PC-3 (cell line): ENCODE measurements around the gene CEBPB. TPM values are rescaled to one million over a fixed set of nuclear protein-coding genes. Genes with fewer than 3 reads are reported as not detected.

Source experiments
- ATAC-seq: fragments of 200-7000 bp; cut with Tn5 transposase; 2 replicates; pipeline ENCODE4 v1.9.1; 2020; ENCODE audit warnings: mild to moderate bottlenecking, moderate library complexity
- BruUV-seq: library from RNA; stranded (reverse); fragments of 400-500 nt; replicated peaks from 2 replicates; lab custom pipeline; 2021; lab: Mats Ljungman, UMichigan
- CTCF ChIA-PET: fragments of 300-600 bp; sonication (Branson Sonifier 250); formaldehyde crosslinking; loops from one replicate; lab custom pipeline; 2022; ENCODE audit warnings: antibody characterized with exemption; lab: Charles Lee
- POLR2A ChIA-PET: fragments of 300-600 bp; sonication (Branson Sonifier 250); formaldehyde crosslinking; loops from one replicate; lab custom pipeline; 2022; ENCODE audit warnings: antibody characterized with exemption; ENCODE audit not compliant: unreplicated experiment; lab: Charles Lee
- DNase-seq: peaks from one replicate; pipeline ENCODE4 v3.0.0-alpha.2; 2015
- H2AFZ ChIP-seq: fragments of 300-600 bp; sonication (generic); 2 replicates; pipeline ENCODE4 v1.6.0; 2016; ENCODE audit warnings: antibody characterized with exemption, low read length
- H3F3A ChIP-seq: fragments of 300-600 bp; sonication (generic); one replicate; pipeline ENCODE4 v1.6.0; 2017; ENCODE audit warnings: antibody characterized with exemption, low read length, control low read depth, mild to moderate bottlenecking; ENCODE audit not compliant: unreplicated experiment
- H3K27ac ChIP-seq: fragments of 300-600 bp; sonication (generic); 2 replicates; pipeline ENCODE4 v1.5.1; 2016; ENCODE audit warnings: mild to moderate bottlenecking, low read length
- H3K27me3 ChIP-seq: fragments of 300-600 bp; sonication (generic); 2 replicates; pipeline ENCODE4 v1.6.1; 2016; ENCODE audit warnings: low read length, mixed read lengths
- H3K36me3 ChIP-seq: fragments of 300-600 bp; sonication (generic); 2 replicates; pipeline ENCODE4 v1.6.1; 2016; ENCODE audit warnings: low read depth, mixed run types, low read length, mixed read lengths
- H3K4me1 ChIP-seq: fragments of 300-600 bp; sonication (generic); 2 replicates; pipeline ENCODE4 v1.5.1; 2016; ENCODE audit warnings: low read length; ENCODE audit not compliant: insufficient read depth
- H3K4me2 ChIP-seq: fragments of 300-600 bp; sonication (generic); 2 replicates; pipeline ENCODE4 v1.6.0; 2016; ENCODE audit warnings: low read length
- H3K4me3 ChIP-seq: fragments of 300-600 bp; sonication (generic); 2 replicates; pipeline ENCODE4 v1.5.1; 2016; ENCODE audit warnings: mild to moderate bottlenecking, low read length, mixed read lengths
- H3K79me2 ChIP-seq: fragments of 300-600 bp; sonication (generic); 2 replicates; pipeline ENCODE4 v1.6.1; 2017; ENCODE audit warnings: low read length, mixed read lengths
- H3K9ac ChIP-seq: fragments of 300-600 bp; sonication (generic); 2 replicates; pipeline ENCODE4 v1.6.0; 2016; ENCODE audit warnings: mild to moderate bottlenecking, low read length
- H3K9me2 ChIP-seq: fragments of 300-600 bp; sonication (generic); replicated peaks from 2 replicates; pipeline ENCODE4 v1.6.1; 2016; ENCODE audit warnings: mixed run types, low read length, mixed read lengths
- H3K9me3 ChIP-seq: fragments of 300-600 bp; sonication (generic); 2 replicates; pipeline ENCODE4 v1.6.1; 2016; ENCODE audit warnings: low read length, mixed read lengths
- H4K20me1 ChIP-seq: fragments of 300-600 bp; sonication (generic); 2 replicates; pipeline ENCODE4 v1.6.1; 2016; ENCODE audit warnings: low read length, mixed read lengths
- EZH2 ChIP-seq: fragments of 300-600 bp; sonication (generic); IDR thresholded peaks from one replicate; pipeline ENCODE4 v1.6.1; 2017; ENCODE audit warnings: antibody characterized with exemption, mild to moderate bottlenecking, low read length; ENCODE audit not compliant: unreplicated experiment
- EZH2phosphoT487 ChIP-seq: fragments of 300-600 bp; sonication (generic); IDR thresholded peaks from 2 replicates; pipeline ENCODE4 v1.6.1; 2018; ENCODE audit warnings: mild to moderate bottlenecking, antibody characterized with exemption, low read length, borderline replicate concordance
- intact Hi-C: fragments of 100-400 bp; cut with micrococcal nuclease; formaldehyde crosslinking; loops from 2 replicates; pipeline ENCODE4 v1.9.0; 2023
- total RNA-seq: library from RNA; depleted of rRNA; stranded (reverse); fragments of >200 nt; gene quantifications from 2 replicates; pipeline ENCODE4 v1.2.3, GENCODE V29; 2014
- TF ChIP-seq, protein P1 (sequence below): fragments of 300-600 bp; sonication (generic); conservative IDR thresholded peaks from 2 replicates; pipeline ENCODE4 v1.5.1; 2017; ENCODE audit warnings: antibody characterized with exemption, low read depth, mild to moderate bottlenecking, low read length

Gene CEBPB
- total RNA-seq, 1 experiment from 2014 or later = 103 TPM

DNA sequence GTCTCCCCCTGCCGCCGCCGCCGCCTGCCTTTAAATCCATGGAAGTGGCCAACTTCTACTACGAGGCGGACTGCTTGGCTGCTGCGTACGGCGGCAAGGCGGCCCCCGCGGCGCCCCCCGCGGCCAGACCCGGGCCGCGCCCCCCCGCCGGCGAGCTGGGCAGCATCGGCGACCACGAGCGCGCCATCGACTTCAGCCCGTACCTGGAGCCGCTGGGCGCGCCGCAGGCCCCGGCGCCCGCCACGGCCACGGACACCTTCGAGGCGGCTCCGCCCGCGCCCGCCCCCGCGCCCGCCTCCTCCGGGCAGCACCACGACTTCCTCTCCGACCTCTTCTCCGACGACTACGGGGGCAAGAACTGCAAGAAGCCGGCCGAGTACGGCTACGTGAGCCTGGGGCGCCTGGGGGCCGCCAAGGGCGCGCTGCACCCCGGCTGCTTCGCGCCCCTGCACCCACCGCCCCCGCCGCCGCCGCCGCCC lies 474 bp downstream of the CEBPB start:
- TF ChIP-seq, protein P1, sequence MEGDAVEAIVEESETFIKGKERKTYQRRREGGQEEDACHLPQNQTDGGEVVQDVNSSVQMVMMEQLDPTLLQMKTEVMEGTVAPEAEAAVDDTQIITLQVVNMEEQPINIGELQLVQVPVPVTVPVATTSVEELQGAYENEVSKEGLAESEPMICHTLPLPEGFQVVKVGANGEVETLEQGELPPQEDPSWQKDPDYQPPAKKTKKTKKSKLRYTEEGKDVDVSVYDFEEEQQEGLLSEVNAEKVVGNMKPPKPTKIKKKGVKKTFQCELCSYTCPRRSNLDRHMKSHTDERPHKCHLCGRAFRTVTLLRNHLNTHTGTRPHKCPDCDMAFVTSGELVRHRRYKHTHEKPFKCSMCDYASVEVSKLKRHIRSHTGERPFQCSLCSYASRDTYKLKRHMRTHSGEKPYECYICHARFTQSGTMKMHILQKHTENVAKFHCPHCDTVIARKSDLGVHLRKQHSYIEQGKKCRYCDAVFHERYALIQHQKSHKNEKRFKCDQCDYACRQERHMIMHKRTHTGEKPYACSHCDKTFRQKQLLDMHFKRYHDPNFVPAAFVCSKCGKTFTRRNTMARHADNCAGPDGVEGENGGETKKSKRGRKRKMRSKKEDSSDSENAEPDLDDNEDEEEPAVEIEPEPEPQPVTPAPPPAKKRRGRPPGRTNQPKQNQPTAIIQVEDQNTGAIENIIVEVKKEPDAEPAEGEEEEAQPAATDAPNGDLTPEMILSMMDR = no peak
- TF ChIP-seq EZH2phosphoT487 = no peak
- TF ChIP-seq EZH2 = no peak
- Histone ChIP-seq H3K9ac (peak overlapping the region; percentile 94), H3K79me2 (peaks cover 47% of the 10 kb centered on the region), H3K4me3 (peak overlapping the region; percentile 96), H3K27me3 (no peaks in the 10 kb centered on the region), H3K36me3 (peaks cover 12% of the 10 kb centered on the region; the same call in 1 of the 2 replicates), H3K9me2 (no peaks in the 10 kb centered on the region), H3K4me2 (peak overlapping the region; percentile 79), H3K9me3 (no peaks in the 10 kb centered on the region), H3K4me1 (peaks cover 28% of the 10 kb centered on the region), H2AFZ (no peak overlapping the region), H3K27ac (peak overlapping the region; percentile 75), H3F3A (peaks cover 5% of the 10 kb centered on the region), H4K20me1 (peaks cover 28% of the 10 kb centered on the region)
- ATAC-seq = peak; percentile 38
- peak; percentile 59 for DNase-seq
- intact Hi-C loops = loop anchor here (5.0 kb wide), 1 partner anchor 116 kb away; no protein-coding TSS in a partner anchor
- BruUV-seq = no TSS peak
- CTCF ChIA-PET = interaction anchor here (0.6 to 0.7 kb wide), 3 partner anchors 20 to 473 kb away, joined by 3 to 5 read pairs (median 4); no protein-coding TSS in a partner anchor
- POLR2A ChIA-PET = interaction anchor here (0.5 to 0.7 kb wide), 6 partner anchors 25 to 549 kb away, joined by 3 to 10 read pairs (median 6); no protein-coding TSS in a partner anchor

- Histone ChIP-seq H2AFZ (peak overlapping the region; percentile 43; the same call in 1 of the 2 replicates), H3K79me2 (peaks cover 47% of the 10 kb centered on the region), H3K4me3 (peak overlapping the region; percentile 96), H4K20me1 (peaks cover 28% of the 10 kb centered on the region), H3K4me1 (peaks cover 28% of the 10 kb centered on the region), H3K27me3 (no peaks in the 10 kb centered on the region), H3K9me3 (no peaks in the 10 kb centered on the region), H3F3A (peaks cover 5% of the 10 kb centered on the region), H3K4me2 (peak overlapping the region; percentile 95), H3K27ac (peak overlapping the region; percentile 75), H3K36me3 (peaks cover 12% of the 10 kb centered on the region; the same call in 1 of the 2 replicates), H3K9me2 (no peaks in the 10 kb centered on the region), H3K9ac (peak overlapping the region; percentile 94)
- DNase-seq (peak; percentile 58), ATAC-seq (peak; percentile 7)
- intact Hi-C loops = loop anchor here (5.0 kb wide), 1 partner anchor 116 kb away; no protein-coding TSS in a partner anchor
- TF ChIP-seq EZH2 (no peak), EZH2phosphoT487 (no peak)
- TF ChIP-seq, protein P1 = peak; percentile 31; the same call in 1 of the 2 replicates
- no TSS peak for BruUV-seq
- CTCF ChIA-PET = interaction anchor here (0.6 to 0.7 kb wide), 2 partner anchors 21 to 472 kb away, joined by 3 to 5 read pairs; no protein-coding TSS in a partner anchor
- POLR2A ChIA-PET = interaction anchor here (0.5 to 0.7 kb wide), 5 partner anchors 25 to 389 kb away, joined by 3 to 10 read pairs (median 7); no protein-coding TSS in a partner anchor
Observed at GRCh38 chr20:50191544-50192363, 1.1 kb downstream of the CEBPB start.
